Epithelial cell of proximal tubule (primary cell): ENCODE data around the gene ARHGAP1. TPM values are rescaled to one million over a fixed set of nuclear protein-coding genes. Genes with fewer than 3 reads are reported as not detected.
A peak's percentile ranks its signal among the peaks of the same experiment; 100 is the strongest.

Experiments
- DNase-seq: peaks from one replicate; pipeline ENCODE4 v3.0.0-alpha.2; 2011; ENCODE audit warnings: low read depth
- H3K4me3 ChIP-seq: 2 replicates; pipeline ENCODE4 v1.5.1; 2011; ENCODE audit warnings: low read depth, mild to moderate bottlenecking, low read length
- total RNA-seq: library from RNA; depleted of rRNA; stranded (reverse); fragments of >200 nt; gene quantifications from 2 replicates; pipeline ENCODE4 v1.2.3, GENCODE V29; 2015
- TF ChIP-seq, protein P1 (sequence below): conservative IDR thresholded peaks from 2 replicates; pipeline ENCODE4 v1.5.1; 2012; ENCODE audit warnings: low read depth, mild to moderate bottlenecking, low read length

Gene ARHGAP1
- total RNA-seq, 1 donor from 2014 or later = 29.1 TPM

DNA sequence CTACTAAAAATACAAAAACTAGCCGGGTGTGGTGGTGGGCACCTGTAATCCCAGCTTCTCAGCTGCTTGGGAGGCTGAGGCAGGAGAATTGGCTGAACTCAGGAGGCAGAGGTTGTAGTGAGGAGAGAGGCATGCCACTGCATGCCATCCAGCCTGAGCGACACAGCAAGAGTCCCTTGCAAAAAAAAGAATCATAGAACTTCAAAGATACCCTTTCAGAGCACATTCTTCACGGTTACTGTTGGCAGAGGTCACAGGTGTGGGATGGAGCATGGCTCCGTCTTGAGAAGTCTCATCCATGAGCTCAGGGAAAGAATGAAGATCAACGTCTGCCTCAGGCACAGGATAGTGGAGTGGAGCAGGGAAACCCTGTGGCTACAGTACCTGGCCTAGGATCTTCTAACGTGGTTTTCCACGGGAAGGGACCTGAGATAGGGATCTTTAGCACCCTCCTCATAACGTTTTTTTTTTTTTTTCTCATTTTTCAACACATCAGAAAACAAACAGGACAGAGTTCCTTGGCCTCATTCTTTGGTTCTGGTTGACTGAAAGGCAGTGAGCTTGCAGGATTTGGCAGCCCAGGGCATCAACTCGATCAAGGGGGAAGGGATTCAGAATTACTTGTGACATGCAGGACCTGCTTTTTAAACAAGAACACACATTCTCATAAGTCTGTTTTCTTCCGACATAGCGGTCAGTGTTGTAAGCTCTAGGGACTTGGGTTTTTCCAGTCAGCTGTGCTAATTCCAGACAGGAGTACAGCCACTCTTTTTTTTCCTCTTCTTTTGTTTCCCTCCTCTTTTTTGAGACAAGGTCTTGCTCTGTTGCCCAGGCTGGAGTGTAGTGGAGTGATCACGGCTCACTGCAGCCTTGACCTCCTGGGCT lies 41.4 kb upstream of the ARHGAP1 start:
- H3K4me3 ChIP-seq = no peak overlapping the region
- peak; percentile 27 for DNase-seq
- TF ChIP-seq, protein P1, sequence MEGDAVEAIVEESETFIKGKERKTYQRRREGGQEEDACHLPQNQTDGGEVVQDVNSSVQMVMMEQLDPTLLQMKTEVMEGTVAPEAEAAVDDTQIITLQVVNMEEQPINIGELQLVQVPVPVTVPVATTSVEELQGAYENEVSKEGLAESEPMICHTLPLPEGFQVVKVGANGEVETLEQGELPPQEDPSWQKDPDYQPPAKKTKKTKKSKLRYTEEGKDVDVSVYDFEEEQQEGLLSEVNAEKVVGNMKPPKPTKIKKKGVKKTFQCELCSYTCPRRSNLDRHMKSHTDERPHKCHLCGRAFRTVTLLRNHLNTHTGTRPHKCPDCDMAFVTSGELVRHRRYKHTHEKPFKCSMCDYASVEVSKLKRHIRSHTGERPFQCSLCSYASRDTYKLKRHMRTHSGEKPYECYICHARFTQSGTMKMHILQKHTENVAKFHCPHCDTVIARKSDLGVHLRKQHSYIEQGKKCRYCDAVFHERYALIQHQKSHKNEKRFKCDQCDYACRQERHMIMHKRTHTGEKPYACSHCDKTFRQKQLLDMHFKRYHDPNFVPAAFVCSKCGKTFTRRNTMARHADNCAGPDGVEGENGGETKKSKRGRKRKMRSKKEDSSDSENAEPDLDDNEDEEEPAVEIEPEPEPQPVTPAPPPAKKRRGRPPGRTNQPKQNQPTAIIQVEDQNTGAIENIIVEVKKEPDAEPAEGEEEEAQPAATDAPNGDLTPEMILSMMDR = no peak

DNA sequence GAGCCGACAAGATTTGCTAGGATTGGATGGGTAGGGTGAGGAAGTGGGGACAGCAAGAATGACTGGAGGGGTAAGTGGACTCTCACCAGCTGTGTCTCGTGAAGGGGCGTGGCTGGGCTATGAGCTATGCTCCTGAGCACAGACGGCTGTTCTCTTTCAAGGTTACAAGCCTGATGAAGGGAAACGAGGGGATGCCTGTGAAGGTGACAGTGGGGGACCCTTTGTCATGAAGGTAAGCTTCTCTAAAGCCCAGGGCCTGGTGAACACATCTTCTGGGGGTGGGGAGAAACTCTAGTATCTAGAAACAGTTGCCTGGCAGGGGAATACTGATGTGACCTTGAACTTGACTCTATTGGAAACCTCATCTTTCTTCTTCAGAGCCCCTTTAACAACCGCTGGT lies 38.5 kb upstream of the ARHGAP1 start:
- no peak for DNase-seq
- H3K4me3 ChIP-seq = no peak overlapping the region
- TF ChIP-seq, protein P1 = no peak

DNA sequence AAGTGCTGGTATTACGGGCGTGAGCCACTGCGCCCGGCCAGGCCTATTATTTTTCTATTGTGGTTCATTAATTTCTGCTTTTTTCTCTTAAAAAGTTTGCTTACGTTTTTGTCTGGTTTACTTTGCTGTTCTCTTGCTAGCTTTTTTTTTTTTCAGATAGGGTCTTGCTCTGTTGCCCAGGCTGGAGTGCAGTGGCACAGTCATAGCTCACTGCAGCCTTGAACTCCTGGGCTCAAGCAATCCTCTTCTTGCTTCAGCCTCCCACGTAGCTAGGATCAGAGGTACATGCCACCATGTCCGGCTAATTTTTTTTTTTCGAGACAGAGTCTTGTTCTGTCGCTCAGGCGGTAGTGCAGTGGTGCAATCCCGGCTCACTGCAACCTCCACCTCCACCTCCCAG lies 37.3 kb upstream of the ARHGAP1 start:
- TF ChIP-seq, protein P1 = no peak
- no peak overlapping the region for H3K4me3 ChIP-seq
- DNase-seq = no peak

DNA sequence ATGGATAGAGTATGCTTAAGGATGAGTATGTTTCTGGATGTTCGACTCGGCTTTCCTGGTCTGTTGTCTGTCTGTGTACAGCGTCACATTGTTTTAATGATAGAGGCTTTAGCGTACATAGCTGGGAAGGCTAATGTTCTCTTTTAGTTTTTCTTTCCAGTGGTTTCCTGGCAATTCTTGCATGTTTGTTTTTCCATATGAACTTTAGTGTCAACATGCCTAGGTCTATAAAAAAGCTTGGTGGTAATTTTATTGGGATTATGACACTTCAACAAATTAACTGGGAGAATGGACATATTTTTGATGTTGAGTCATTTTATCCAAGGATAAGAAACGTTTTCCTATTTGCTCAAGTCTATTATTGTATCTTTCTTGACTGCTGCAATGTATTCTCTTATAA lies 36.2 kb upstream of the ARHGAP1 start:
- TF ChIP-seq, protein P1 = no peak
- no peak for DNase-seq
- no peak overlapping the region for H3K4me3 ChIP-seq

DNA sequence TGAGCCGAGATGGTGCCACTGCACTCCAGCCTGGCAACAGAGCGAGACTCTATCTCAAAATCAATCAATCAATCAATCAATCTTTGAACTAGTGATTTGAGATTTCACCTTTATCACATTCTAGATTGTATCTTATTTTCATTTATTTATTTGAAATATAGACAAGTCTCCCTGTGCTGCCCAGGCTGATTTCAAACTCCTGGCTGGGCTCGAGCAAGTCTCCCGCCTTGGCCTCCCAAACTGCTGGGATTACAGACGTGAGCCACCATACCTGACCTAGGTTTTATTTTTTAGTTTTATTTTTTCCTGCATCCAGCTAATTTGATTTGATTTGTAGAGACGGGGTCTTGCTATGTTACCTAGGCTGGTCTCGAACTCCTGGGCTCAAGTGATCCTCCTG lies 35.7 kb upstream of the ARHGAP1 start:
- TF ChIP-seq, protein P1 = no peak
- H3K4me3 ChIP-seq = no peak overlapping the region
- no peak for DNase-seq

DNA sequence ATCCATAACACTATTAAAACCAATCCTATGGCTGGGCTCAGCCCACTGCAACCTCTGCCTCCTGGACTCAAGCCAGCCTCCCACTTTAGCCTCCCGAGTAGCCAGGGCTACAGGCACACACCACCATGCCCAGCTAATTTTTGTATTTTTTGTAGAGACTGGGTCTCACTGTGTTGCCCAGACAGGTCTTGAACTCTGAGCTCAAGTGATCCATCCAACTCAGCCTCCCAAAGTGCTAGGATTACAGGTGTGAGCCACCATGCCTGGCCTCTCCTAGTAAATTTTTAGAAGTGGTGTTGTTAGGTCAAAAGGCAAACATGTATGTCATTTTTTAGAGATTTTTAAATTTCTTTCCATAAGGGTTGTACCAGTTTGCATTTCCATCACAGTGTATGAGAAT lies 32.8 kb upstream of the ARHGAP1 start:
- no peak for DNase-seq

More for the DNA sequence above, 32.8 kb upstream of the ARHGAP1 start:
- H3K4me3 ChIP-seq = no peak overlapping the region
- TF ChIP-seq, protein P1 = no peak
